HepG2 (cell line): ENCODE measurements around the gene VGLL4. TPM values are rescaled to one million over a fixed set of nuclear protein-coding genes. Genes with fewer than 3 reads are reported as not detected.

Source experiments
- ATAC-seq: fragments of 200-7000 bp; cut with Tn5 transposase; 3 replicates; pipeline ENCODE4 v1.9.1; 2020; ENCODE audit warnings: mild to moderate bottlenecking, moderate library complexity
- BruUV-seq: library from RNA; stranded (reverse); fragments of 400-500 nt; replicated peaks from 2 replicates; lab custom pipeline; 2021; lab: Mats Ljungman, UMichigan
- CTCF ChIA-PET: fragments of 300-600 bp; formaldehyde crosslinking; extraction: SDS; loops from one replicate; lab custom pipeline; 2021; ENCODE audit warnings: low total read pairs, inconsistent platforms, low intra/inter-chr PET ratio; lab: Yijun Ruan, JAX
- POLR2A ChIA-PET: fragments of 350-600 bp; sonication (Branson Sonifier 250); formaldehyde crosslinking; loops from one replicate; lab custom pipeline; 2020; ENCODE audit warnings: antibody characterized with exemption, inconsistent platforms; lab: Yijun Ruan, JAX
- DNase-seq: peaks from one replicate; pipeline ENCODE4 v3.0.0-alpha.2; 2015; ENCODE audit warnings: low spot score
- FAIRE-seq: peaks from 3 replicates; lab custom pipeline; 2011; peaks lifted over from hg19 to GRCh38; lab: Jason Lieb, UNC
- H2AFZ ChIP-seq: one replicate; pipeline ENCODE4 v1.6.1; 2011; ENCODE audit warnings: low read length, inconsistent platforms
- H3K27ac ChIP-seq: fragments of 300-600 bp; 3 replicates; pipeline ENCODE4 v1.8.0; 2011; ENCODE audit warnings: mixed run types, mild to moderate bottlenecking, mixed read lengths, low read length, inconsistent platforms; ENCODE audit not compliant: insufficient read depth; ENCODE audit errors: extremely low read length
- H3K27me3 ChIP-seq, 2 experiments: fragments of 200-600 bp in 1 of 2; 2 replicates in 1 of 2; 3 replicates in 1 of 2; pipeline versions ENCODE4 v1.6.0 to v1.8.0; 2011; ENCODE audit warnings: low read length in 2 of 2, mild to moderate bottlenecking in 2 of 2, moderate library complexity in 2 of 2, inconsistent platforms in 1 of 2; ENCODE audit not compliant: insufficient read depth in 2 of 2, control insufficient read depth in 1 of 2
- H3K36me3 ChIP-seq, 2 experiments: fragments of 200-600 bp in 1 of 2; replicated peaks in 1 of 2; 2 replicates in 1 of 2; 3 replicates in 1 of 2; pipeline versions ENCODE4 v1.5.1 to v1.8.0; 2011; ENCODE audit warnings: low read length in 2 of 2, inconsistent platforms in 1 of 2; ENCODE audit not compliant: insufficient read depth in 2 of 2, control insufficient read depth in 1 of 2
- H3K4me1 ChIP-seq: 2 replicates; pipeline ENCODE4 v1.5.1; 2012; ENCODE audit warnings: low read length, inconsistent platforms; ENCODE audit not compliant: insufficient read depth
- H3K4me2 ChIP-seq: 2 replicates; pipeline ENCODE4 v1.6.0; 2011; ENCODE audit warnings: low read depth, low read length, inconsistent platforms
- H3K4me3 ChIP-seq, 3 experiments: fragments of 200-600 bp in 1 of 3; sonication (generic), shearing (Covaris generic) in 1 of 3; replicated peaks in 1 of 3; 2 replicates each; pipeline ENCODE4 v1.5.1; 2011 to 2016; ENCODE audit warnings: low read length in 3 of 3, inconsistent platforms in 2 of 3, low read depth in 2 of 3, mild to moderate bottlenecking in 2 of 3, control low read depth in 1 of 3, mixed read lengths in 1 of 3; ENCODE audit not compliant: insufficient read depth in 1 of 3
- H3K79me2 ChIP-seq: one replicate; pipeline ENCODE4 v1.6.1; 2011; ENCODE audit warnings: low read length, inconsistent platforms; ENCODE audit not compliant: insufficient read depth
- H3K9ac ChIP-seq: 2 replicates; pipeline ENCODE4 v1.6.0; 2011; ENCODE audit warnings: mild to moderate bottlenecking, low read depth, low read length, inconsistent platforms; ENCODE audit not compliant: insufficient read depth
- H3K9me3 ChIP-seq: 2 replicates; pipeline ENCODE4 v1.5.1; 2012; ENCODE audit warnings: mild to moderate bottlenecking, low read length
- H4K20me1 ChIP-seq: 2 replicates; pipeline ENCODE4 v1.6.0; 2011; ENCODE audit warnings: inconsistent platforms, mild to moderate bottlenecking, low read length, moderate library complexity; ENCODE audit not compliant: insufficient read depth
- DNMT1 ChIP-seq: sonication (generic); formaldehyde crosslinking; IDR thresholded peaks from 2 replicates; pipeline ENCODE4 v1.5.1; 2020; ENCODE audit warnings: mild to moderate bottlenecking, missing genetic modification reagents
- TBX2 ChIP-seq: sonication (generic); formaldehyde crosslinking; IDR thresholded peaks from 2 replicates; pipeline ENCODE4 v1.5.0; 2020; ENCODE audit warnings: missing genetic modification reagents, mild to moderate bottlenecking, borderline replicate concordance
- TRIM24 ChIP-seq: sonication (generic); formaldehyde crosslinking; IDR thresholded peaks from 2 replicates; pipeline ENCODE4 v1.8.0; 2022; ENCODE audit warnings: mild to moderate bottlenecking, missing genetic modification reagents
- ZNF337 ChIP-seq: sonication (generic); formaldehyde crosslinking; IDR thresholded peaks from 2 replicates; pipeline ENCODE4 v1.5.1; 2020; ENCODE audit warnings: missing genetic modification reagents, low read depth, mild to moderate bottlenecking, borderline replicate concordance
- ZNF768 ChIP-seq: sonication (generic); formaldehyde crosslinking; IDR thresholded peaks from 2 replicates; pipeline ENCODE4 v1.4.0; 2020; ENCODE audit warnings: missing genetic modification reagents
- ZNF781 ChIP-seq: sonication (generic); formaldehyde crosslinking; IDR thresholded peaks from 2 replicates; pipeline ENCODE4 v1.5.1; 2020; ENCODE audit warnings: borderline replicate concordance, mild to moderate bottlenecking, missing genetic modification reagents; ENCODE audit errors: not compliant biosample characterization
- WGBS: methylation state at CpG from one replicate; pipeline ENCODE4 v1.1.6; 2017; ENCODE audit warnings: low lambda C conversion rate; 5-methylcytosine and 5-hydroxymethylcytosine counted together
- in situ Hi-C: cut with HindIII; loops from 2 replicates; pipeline ENCODE4 v1.10.0; 2017; ENCODE audit warnings: low pct_unique_long_range_greater_than_20kb; ENCODE audit not compliant: extremely low pct_ligation_motif_present
- intact Hi-C: fragments of 100-400 bp; cut with micrococcal nuclease; formaldehyde crosslinking; loops from one replicate; pipeline ENCODE4 v1.10.0; 2022; ENCODE audit not compliant: unreplicated experiment
- polyA plus RNA-seq, 8 experiments: library from polyadenylated mRNA; depleted of rRNA in 3 of 8; stranded (reverse) in 7 of 8; unstranded in 1 of 8; fragments of >200 nt; fragmentation: Illumina TruSeq in 4 of 8; extraction: Trizol in 4 of 8; gene quantifications; 2 replicates each; pipeline versions ENCODE4 v1.2.1 to v1.2.3, GENCODE V29; 2011 to 2016; ENCODE audit warnings: low read depth in 4 of 8, missing spikeins in 1 of 8, mixed read lengths in 1 of 8; ENCODE audit not compliant: insufficient read depth in 1 of 8
- total RNA-seq, 5 experiments: library from RNA; depleted of rRNA; stranded (reverse); fragments of >200 nt; fragmentation: Illumina TruSeq; extraction: Trizol; gene quantifications; 2 replicates each; pipeline ENCODE4 v1.2.3, GENCODE V29; 2016; ENCODE audit warnings: low read depth in 1 of 5
- TF ChIP-seq, protein P1 (sequence below): IDR thresholded peaks from 2 replicates; pipeline ENCODE4 v1.6.1; 2016; ENCODE audit warnings: low read depth, missing genetic modification reagents, missing compliant biosample characterization
- TF ChIP-seq, protein P2 (sequence below): sonication (generic); formaldehyde crosslinking; IDR thresholded peaks from 2 replicates; pipeline ENCODE4 v1.8.0; 2022; ENCODE audit warnings: missing genetic modification reagents, low read depth, mild to moderate bottlenecking, borderline replicate concordance
- TF ChIP-seq, protein P3 (sequence below): sonication (generic); formaldehyde crosslinking; IDR thresholded peaks from 2 replicates; pipeline ENCODE4 v1.5.0; 2020; ENCODE audit warnings: mild to moderate bottlenecking, missing genetic modification reagents
- TF ChIP-seq, protein P4 (sequence below): sonication (generic); formaldehyde crosslinking; IDR thresholded peaks from 2 replicates; pipeline ENCODE4 v1.4.0; 2020; ENCODE audit warnings: mild to moderate bottlenecking, missing genetic modification reagents
- TF ChIP-seq, protein P5 (sequence below): sonication (generic); formaldehyde crosslinking; IDR thresholded peaks from 2 replicates; pipeline ENCODE4 v1.5.0; 2020; ENCODE audit warnings: mild to moderate bottlenecking, missing genetic modification reagents, moderate library complexity
- TF ChIP-seq, protein P6 (sequence below): IDR thresholded peaks from 2 replicates; pipeline ENCODE4 v1.6.1; 2016; ENCODE audit warnings: low read depth, borderline replicate concordance

The VGLL4 gene
- total and polyA plus RNA-seq, 2 of the 13 experiments (the other 11 are each of a cell fraction or from before 2014, with no cell fraction given), result 23.2 to 39.0 TPM

DNA sequence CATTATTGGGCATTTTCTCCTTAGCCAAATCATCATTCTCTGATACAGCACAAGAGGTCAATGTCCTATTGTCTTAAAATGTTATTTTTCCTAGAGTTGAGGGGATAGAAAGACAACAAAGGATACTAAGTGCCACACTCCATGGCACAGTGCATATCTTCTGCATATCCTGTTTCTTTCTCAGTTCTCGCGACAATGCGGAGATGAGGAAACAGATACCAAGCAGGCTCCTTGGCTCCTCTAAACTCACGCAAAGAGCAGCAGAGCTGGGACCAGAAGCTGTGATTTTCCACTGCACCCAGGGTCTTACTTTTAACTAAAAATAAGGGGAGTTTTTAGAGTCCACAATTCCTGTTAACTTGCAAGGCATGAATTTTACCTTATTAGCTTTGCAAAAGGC is 10.5 kb upstream of the VGLL4 start:
- no TSS peak for BruUV-seq

More for the DNA sequence above, 10.5 kb upstream of the VGLL4 start:
- Histone ChIP-seq H2AFZ (no peak overlapping the region), H4K20me1 (no peaks in the 10 kb centered on the region; the same call in 1 of the 2 replicates), H3K4me2 (no peak overlapping the region), H3K27ac (no peak overlapping the region), H3K9ac (no peak overlapping the region), H3K9me3 (no peaks in the 10 kb centered on the region), H3K4me3 (no peak overlapping the region), H3K36me3 (no peaks in the 10 kb centered on the region), H3K27me3 (no peaks in the 10 kb centered on the region), H3K79me2 (no peaks in the 10 kb centered on the region), H3K4me1 (peaks cover 14% of the 10 kb centered on the region)
- ChIA-PET CTCF (interaction anchor here (1.5 to 2.1 kb wide), 2 partner anchors 148 to 150 kb away, joined by 6 to 7 read pairs; no protein-coding TSS in a partner anchor), POLR2A (no interaction called here)
- WGBS, result 96% methylated on average over 4 of the region's 4 CpGs
- FAIRE-seq, result no peak
- DNase-seq, result no peak
- in situ Hi-C loops, result loop anchor here (5.0 to 10.0 kb wide), 2 partner anchors 272 to 419 kb away; no protein-coding TSS in a partner anchor
- intact Hi-C loops, result loop anchor here (5.0 kb wide), 1 partner anchor 417 kb away; no protein-coding TSS in a partner anchor
- ATAC-seq, result no peak
- no peak for TF ChIP-seq ZNF337 (CRISPR knock-in tag)
- no peak for TF ChIP-seq DNMT1 (CRISPR knock-in tag)
- no peak for TF ChIP-seq TRIM24 (CRISPR knock-in tag)
- TF ChIP-seq ZNF768 (CRISPR knock-in tag), result no peak
- TF ChIP-seq, protein P1, sequence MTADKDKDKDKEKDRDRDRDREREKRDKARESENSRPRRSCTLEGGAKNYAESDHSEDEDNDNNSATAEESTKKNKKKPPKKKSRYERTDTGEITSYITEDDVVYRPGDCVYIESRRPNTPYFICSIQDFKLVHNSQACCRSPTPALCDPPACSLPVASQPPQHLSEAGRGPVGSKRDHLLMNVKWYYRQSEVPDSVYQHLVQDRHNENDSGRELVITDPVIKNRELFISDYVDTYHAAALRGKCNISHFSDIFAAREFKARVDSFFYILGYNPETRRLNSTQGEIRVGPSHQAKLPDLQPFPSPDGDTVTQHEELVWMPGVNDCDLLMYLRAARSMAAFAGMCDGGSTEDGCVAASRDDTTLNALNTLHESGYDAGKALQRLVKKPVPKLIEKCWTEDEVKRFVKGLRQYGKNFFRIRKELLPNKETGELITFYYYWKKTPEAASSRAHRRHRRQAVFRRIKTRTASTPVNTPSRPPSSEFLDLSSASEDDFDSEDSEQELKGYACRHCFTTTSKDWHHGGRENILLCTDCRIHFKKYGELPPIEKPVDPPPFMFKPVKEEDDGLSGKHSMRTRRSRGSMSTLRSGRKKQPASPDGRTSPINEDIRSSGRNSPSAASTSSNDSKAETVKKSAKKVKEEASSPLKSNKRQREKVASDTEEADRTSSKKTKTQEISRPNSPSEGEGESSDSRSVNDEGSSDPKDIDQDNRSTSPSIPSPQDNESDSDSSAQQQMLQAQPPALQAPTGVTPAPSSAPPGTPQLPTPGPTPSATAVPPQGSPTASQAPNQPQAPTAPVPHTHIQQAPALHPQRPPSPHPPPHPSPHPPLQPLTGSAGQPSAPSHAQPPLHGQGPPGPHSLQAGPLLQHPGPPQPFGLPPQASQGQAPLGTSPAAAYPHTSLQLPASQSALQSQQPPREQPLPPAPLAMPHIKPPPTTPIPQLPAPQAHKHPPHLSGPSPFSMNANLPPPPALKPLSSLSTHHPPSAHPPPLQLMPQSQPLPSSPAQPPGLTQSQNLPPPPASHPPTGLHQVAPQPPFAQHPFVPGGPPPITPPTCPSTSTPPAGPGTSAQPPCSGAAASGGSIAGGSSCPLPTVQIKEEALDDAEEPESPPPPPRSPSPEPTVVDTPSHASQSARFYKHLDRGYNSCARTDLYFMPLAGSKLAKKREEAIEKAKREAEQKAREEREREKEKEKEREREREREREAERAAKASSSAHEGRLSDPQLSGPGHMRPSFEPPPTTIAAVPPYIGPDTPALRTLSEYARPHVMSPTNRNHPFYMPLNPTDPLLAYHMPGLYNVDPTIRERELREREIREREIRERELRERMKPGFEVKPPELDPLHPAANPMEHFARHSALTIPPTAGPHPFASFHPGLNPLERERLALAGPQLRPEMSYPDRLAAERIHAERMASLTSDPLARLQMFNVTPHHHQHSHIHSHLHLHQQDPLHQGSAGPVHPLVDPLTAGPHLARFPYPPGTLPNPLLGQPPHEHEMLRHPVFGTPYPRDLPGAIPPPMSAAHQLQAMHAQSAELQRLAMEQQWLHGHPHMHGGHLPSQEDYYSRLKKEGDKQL (CRISPR knock-in tag), result no peak
- TF ChIP-seq, protein P2, sequence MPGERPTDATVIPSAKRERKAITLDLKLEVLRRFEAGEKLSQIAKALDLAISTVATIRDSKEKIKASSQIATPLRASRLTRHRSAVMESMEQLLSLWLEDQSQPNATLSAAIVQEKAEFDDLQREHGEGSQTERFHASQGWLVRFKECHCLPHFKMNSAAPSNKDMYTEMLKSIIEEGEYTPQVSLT (CRISPR knock-in tag), result no peak
- TF ChIP-seq TBX2 (CRISPR knock-in tag), result no peak
- TF ChIP-seq, protein P3, sequence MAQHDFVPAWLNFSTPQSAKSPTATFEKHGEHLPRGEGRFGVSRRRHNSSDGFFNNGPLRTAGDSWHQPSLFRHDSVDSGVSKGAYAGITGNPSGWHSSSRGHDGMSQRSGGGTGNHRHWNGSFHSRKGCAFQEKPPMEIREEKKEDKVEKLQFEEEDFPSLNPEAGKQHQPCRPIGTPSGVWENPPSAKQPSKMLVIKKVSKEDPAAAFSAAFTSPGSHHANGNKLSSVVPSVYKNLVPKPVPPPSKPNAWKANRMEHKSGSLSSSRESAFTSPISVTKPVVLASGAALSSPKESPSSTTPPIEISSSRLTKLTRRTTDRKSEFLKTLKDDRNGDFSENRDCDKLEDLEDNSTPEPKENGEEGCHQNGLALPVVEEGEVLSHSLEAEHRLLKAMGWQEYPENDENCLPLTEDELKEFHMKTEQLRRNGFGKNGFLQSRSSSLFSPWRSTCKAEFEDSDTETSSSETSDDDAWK (CRISPR knock-in tag), result no peak
- TF ChIP-seq, protein P4, sequence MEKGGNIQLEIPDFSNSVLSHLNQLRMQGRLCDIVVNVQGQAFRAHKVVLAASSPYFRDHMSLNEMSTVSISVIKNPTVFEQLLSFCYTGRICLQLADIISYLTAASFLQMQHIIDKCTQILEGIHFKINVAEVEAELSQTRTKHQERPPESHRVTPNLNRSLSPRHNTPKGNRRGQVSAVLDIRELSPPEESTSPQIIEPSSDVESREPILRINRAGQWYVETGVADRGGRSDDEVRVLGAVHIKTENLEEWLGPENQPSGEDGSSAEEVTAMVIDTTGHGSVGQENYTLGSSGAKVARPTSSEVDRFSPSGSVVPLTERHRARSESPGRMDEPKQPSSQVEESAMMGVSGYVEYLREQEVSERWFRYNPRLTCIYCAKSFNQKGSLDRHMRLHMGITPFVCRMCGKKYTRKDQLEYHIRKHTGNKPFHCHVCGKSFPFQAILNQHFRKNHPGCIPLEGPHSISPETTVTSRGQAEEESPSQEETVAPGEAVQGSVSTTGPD (CRISPR knock-in tag), result no peak
- no peak for TF ChIP-seq ZNF781 (CRISPR knock-in tag)
- TF ChIP-seq, protein P5, sequence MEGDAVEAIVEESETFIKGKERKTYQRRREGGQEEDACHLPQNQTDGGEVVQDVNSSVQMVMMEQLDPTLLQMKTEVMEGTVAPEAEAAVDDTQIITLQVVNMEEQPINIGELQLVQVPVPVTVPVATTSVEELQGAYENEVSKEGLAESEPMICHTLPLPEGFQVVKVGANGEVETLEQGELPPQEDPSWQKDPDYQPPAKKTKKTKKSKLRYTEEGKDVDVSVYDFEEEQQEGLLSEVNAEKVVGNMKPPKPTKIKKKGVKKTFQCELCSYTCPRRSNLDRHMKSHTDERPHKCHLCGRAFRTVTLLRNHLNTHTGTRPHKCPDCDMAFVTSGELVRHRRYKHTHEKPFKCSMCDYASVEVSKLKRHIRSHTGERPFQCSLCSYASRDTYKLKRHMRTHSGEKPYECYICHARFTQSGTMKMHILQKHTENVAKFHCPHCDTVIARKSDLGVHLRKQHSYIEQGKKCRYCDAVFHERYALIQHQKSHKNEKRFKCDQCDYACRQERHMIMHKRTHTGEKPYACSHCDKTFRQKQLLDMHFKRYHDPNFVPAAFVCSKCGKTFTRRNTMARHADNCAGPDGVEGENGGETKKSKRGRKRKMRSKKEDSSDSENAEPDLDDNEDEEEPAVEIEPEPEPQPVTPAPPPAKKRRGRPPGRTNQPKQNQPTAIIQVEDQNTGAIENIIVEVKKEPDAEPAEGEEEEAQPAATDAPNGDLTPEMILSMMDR (CRISPR knock-in tag), result no peak
- TF ChIP-seq, protein P6, sequence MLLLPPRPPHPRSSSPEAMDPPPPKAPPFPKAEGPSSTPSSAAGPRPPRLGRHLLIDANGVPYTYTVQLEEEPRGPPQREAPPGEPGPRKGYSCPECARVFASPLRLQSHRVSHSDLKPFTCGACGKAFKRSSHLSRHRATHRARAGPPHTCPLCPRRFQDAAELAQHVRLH (CRISPR knock-in tag), result no peak
